ENCODE data around the gene LYPD6B. TPM values are rescaled to one million over a fixed set of nuclear protein-coding genes. Genes with fewer than 3 reads are reported as not detected.

Gene LYPD6B
- total RNA-seq, 2 experiments from 2014 or later: not detected

GRCh38 chr2:149164827-149165226, 126.3 kb downstream of the LYPD6B start:
- Mint-ChIP-seq H3K4me3 (no peak overlapping the region), H3K4me1 (ENCODE audit: low read depth) (peaks cover 45% of the 10 kb centered on the region), H3K27me3 (peaks cover 42% of the 10 kb centered on the region), H3K27ac (no peak overlapping the region), H3K36me3 (ENCODE audit: low read depth) (no peaks in the 10 kb centered on the region), H3K9me3 (peaks cover 6% of the 10 kb centered on the region)
- TF ChIP-seq CTCF (IDR thresholded peaks at IDR 0.05): no peak
- POLR2A ChIA-PET: interaction anchor here (0.8 kb wide), 1 partner anchor 10 kb away, joined by 4 read pairs; no protein-coding TSS in a partner anchor
- ATAC-seq: no peak
- no peak for DNase-seq
- CTCF ChIA-PET: no interaction called here
- intact Hi-C loops (cut with micrococcal nuclease): no loop called here

- peak overlapping the region; percentile 3 for H3K4me3 Mint-ChIP-seq
- H3K4me1 Mint-ChIP-seq (ENCODE audit: low read depth): peaks cover 26% of the 10 kb centered on the region
- peaks cover 37% of the 10 kb centered on the region for H3K27me3 Mint-ChIP-seq
- no peak overlapping the region for H3K27ac Mint-ChIP-seq
- intact Hi-C loops (cut with micrococcal nuclease): no loop called here
- TF ChIP-seq CTCF (IDR thresholded peaks at IDR 0.05): no peak
- POLR2A ChIA-PET: interaction anchor here (0.6 kb wide), 1 partner anchor 141 kb away, joined by 3 read pairs; no protein-coding TSS in a partner anchor
- DNase-seq (peak; percentile 86), ATAC-seq (peak; percentile 83)
- H3K9me3 Mint-ChIP-seq: peaks cover 14% of the 10 kb centered on the region
- no peaks in the 10 kb centered on the region for H3K36me3 Mint-ChIP-seq (ENCODE audit: low read depth)
- CTCF ChIA-PET: no interaction called here
Observed at GRCh38 chr2:149167001-149167780, 128.7 kb downstream of the LYPD6B start.

GRCh38 chr2:149167941-149168340, 129.4 kb downstream of the LYPD6B start:
- POLR2A ChIA-PET: no interaction called here
- intact Hi-C loops (cut with micrococcal nuclease): no loop called here
- Mint-ChIP-seq H3K4me3 (no peak overlapping the region), H3K36me3 (ENCODE audit: low read depth) (no peaks in the 10 kb centered on the region), H3K27ac (no peak overlapping the region), H3K4me1 (ENCODE audit: low read depth) (peaks cover 26% of the 10 kb centered on the region), H3K9me3 (peaks cover 16% of the 10 kb centered on the region), H3K27me3 (peaks cover 29% of the 10 kb centered on the region)
- no peak for ATAC-seq
- TF ChIP-seq CTCF (IDR thresholded peaks at IDR 0.05): no peak
- CTCF ChIA-PET: no interaction called here
- DNase-seq: peak; percentile 14

- intact Hi-C loops (cut with micrococcal nuclease): no loop called here
- Mint-ChIP-seq H3K36me3 (ENCODE audit: low read depth) (no peaks in the 10 kb centered on the region), H3K27ac (no peak overlapping the region), H3K4me3 (no peak overlapping the region), H3K27me3 (peaks cover 14% of the 10 kb centered on the region), H3K9me3 (peaks cover 15% of the 10 kb centered on the region), H3K4me1 (ENCODE audit: low read depth) (peaks cover 26% of the 10 kb centered on the region)
- peak; percentile 54 for ATAC-seq
- ChIA-PET CTCF (interaction anchor here (1.1 kb wide), 1 partner anchor 15 kb away, joined by 3 read pairs; no protein-coding TSS in a partner anchor), POLR2A (interaction anchor here (0.6 kb wide), 1 partner anchor 409 kb away, joined by 3 read pairs; no protein-coding TSS in a partner anchor)
- DNase-seq: peak; percentile 32
- no peak for TF ChIP-seq CTCF (IDR thresholded peaks at IDR 0.05)
Observed at GRCh38 chr2:149169656-149170055, 131.2 kb downstream of the LYPD6B start.

GRCh38 chr2:149170156-149170555, 131.7 kb downstream of the LYPD6B start:
- peaks cover 26% of the 10 kb centered on the region for H3K4me1 Mint-ChIP-seq (ENCODE audit: low read depth)
- H3K36me3 Mint-ChIP-seq (ENCODE audit: low read depth): no peaks in the 10 kb centered on the region
- DNase-seq (no peak), ATAC-seq (no peak)
- intact Hi-C loops (cut with micrococcal nuclease): no loop called here
- no peak overlapping the region for H3K27ac Mint-ChIP-seq
- TF ChIP-seq CTCF (IDR thresholded peaks at IDR 0.05): no peak
- peaks cover 10% of the 10 kb centered on the region for H3K9me3 Mint-ChIP-seq
- ChIA-PET CTCF (interaction anchor here (1.1 kb wide), 1 partner anchor 14 kb away, joined by 3 read pairs; no protein-coding TSS in a partner anchor), POLR2A (no interaction called here)
- no peak overlapping the region for H3K4me3 Mint-ChIP-seq
- peaks cover 12% of the 10 kb centered on the region for H3K27me3 Mint-ChIP-seq

All from activated CD8-positive, alpha-beta T cell treated with anti-CD3 and anti-CD28 coated beads for 36 hours (primary cell).